ENCODE data around the gene IGF1R. TPM values are rescaled to one million over a fixed set of nuclear protein-coding genes. Genes with fewer than 3 reads are reported as not detected.

The IGF1R gene
- total RNA-seq, 1 experiment from 2014 or later: 30.9 TPM

DNA sequence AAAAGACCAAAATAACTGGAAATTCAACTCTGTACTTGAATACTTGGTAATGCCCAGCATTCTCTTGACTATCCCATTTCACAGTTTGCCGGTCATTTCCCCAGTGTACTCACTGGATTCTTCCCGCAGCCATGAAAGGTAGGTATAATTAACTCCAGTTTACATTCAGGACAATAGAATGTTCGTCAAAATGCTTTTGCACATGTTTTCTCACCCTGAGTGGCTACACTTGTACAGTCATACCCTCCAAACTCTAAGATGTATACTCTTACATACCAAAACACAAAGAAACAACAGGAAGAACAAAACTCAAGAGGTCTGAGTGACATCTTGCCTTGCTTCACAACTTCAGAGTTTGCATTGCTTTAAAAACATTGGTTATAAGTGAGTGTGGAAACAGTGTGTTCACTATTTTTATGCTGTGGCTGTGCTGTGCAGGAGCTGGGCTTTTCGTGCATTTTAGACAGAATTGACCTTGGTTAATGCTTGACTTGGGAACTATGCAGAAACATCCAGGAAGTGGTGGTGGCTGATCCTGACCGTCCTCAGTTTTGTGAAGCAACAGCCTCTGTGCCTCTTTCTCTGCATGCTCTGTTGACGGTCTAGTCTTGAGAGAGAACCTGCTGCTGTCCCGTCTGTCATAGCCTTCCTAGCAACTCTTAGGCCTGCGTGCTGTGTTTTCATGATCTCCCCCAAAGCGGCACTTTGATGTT is 90.5 kb downstream of the IGF1R start:
- DNase-seq (ENCODE audit: extremely low read depth, low read depth): no peak

DNA sequence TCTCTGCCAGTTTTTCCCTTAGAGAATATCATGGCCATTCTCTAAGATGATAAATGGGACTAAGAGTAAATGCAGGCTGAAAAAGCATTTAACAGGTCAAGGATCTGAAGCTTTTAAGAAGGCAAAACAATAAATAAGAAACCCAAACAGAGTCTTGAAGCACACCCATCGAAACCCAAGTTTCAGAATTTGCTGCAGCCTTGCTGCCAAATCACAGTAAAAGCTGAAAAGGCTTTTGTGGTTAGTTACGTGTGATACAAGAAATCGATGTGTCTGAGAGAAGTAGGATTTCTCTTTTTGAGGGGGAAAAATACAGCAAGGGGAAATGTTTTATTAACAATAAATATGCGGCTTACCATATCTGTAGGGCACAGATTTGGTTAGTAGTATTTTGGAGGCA is 92.0 kb downstream of the IGF1R start:
- DNase-seq (ENCODE audit: extremely low read depth, low read depth): no peak

GRCh38 chr15:98740963-98741362 is 92.6 kb downstream of the IGF1R start:
- no peak for DNase-seq (ENCODE audit: extremely low read depth, low read depth)

GRCh38 chr15:98743177-98743576 is 94.8 kb downstream of the IGF1R start:
- DNase-seq (ENCODE audit: extremely low read depth, low read depth): no peak

GRCh38 chr15:98744506-98744905 is 96.2 kb downstream of the IGF1R start:
- no peak for DNase-seq (ENCODE audit: extremely low read depth, low read depth)

- DNase-seq (ENCODE audit: extremely low read depth, low read depth): no peak
Observed at GRCh38 chr15:98745179-98745578, 96.8 kb downstream of the IGF1R start.

DNA sequence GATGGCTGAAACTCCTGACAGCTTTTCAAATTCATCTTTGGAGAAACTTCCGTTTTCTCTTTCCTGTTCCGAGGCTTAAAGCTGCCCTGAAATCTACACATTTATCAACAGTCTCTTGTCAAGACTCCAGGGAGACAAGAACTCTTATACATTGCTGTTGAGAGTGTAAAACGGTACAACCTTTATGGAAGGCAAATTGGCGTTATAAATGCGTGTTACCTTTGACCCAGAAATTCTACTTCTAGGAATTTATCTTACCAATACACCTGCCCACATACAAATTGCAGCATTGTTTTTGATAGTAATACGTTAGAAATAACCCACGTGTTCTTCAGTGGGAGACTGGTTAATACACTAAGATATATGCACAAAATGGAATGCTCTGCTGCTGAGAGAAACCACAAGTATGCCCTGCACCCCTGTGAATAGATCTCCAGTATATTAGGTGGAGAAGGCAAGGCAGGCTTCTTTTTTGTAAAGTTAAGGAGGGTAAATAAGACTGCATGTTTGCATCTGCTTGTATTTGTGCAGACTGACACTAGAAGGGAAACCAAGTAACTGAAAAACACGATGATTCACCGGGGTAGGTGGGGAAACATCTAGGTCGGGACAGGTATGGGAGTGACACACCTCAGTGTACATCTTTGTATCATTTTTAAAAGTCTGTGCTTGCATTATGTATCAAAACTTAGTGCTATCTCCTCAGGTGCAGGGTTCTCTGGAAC is 97.5 kb downstream of the IGF1R start:
- no peak for DNase-seq (ENCODE audit: extremely low read depth, low read depth)

- no peak for DNase-seq (ENCODE audit: extremely low read depth, low read depth)
Observed at GRCh38 chr15:98746375-98747155, 98.2 kb downstream of the IGF1R start.

DNA sequence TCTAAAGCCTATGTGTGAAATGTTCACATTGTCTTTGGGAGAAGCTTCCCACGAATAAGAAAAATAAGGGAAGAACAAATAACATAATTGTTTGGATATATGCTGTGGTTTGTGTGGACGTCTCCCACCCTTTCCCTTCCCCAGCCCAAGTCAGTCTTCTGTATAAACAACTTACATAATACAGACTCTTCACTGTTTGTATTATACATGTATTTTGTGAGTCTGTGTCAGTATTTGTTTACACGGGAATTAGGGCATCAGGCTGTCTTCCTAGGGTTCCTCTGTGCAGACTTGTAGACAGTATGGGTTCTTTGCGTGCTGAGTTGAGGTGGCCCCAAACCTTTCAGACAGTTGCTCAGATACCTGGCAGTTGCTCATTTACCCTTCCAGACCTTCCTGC is 103.4 kb downstream of the IGF1R start:
- DNase-seq (ENCODE audit: extremely low read depth, low read depth): no peak

- DNase-seq (ENCODE audit: extremely low read depth, low read depth): no peak
Observed at GRCh38 chr15:98753726-98754656, 105.7 kb downstream of the IGF1R start.

DNA sequence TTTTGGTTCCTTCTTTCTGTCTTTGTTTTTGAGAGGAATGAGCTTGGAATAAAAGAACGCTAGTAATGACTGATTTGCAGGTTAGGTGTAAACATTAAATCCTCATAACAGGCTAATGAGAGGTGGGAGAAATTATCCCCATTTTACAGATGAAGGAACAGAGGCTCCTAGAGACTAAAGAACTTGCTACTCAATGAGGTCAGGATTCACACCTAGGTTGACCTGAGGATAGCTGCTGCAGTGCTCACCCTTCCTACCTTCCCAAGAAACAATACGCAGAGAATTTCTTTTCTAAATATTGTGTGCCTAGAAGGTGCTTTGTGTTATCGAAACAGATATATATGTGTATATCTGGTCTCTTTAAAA is 106.3 kb downstream of the IGF1R start:
- DNase-seq (ENCODE audit: extremely low read depth, low read depth): no peak

DNA sequence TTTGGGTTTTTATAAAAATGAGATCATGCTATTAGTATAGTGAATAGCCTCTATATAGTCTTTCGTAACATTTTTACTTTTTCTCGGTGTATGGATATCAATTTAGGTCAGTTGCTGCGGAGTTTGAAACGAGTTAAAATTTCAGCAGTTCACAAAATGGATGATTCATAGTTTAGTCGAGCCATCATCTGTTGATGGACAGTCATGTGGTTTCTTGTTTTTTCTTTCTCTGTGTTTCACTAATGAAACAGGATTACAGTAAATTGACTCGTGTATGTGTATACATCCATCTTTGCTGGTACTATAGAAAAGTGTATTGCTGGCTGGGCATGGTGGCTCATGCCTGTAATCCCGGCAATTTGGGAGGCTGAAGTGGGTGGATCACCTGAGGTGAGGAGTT is 106.8 kb downstream of the IGF1R start:
- no peak for DNase-seq (ENCODE audit: extremely low read depth, low read depth)

- DNase-seq (ENCODE audit: extremely low read depth, low read depth): no peak
Observed at GRCh38 chr15:98755781-98756180, 107.4 kb downstream of the IGF1R start.

DNA sequence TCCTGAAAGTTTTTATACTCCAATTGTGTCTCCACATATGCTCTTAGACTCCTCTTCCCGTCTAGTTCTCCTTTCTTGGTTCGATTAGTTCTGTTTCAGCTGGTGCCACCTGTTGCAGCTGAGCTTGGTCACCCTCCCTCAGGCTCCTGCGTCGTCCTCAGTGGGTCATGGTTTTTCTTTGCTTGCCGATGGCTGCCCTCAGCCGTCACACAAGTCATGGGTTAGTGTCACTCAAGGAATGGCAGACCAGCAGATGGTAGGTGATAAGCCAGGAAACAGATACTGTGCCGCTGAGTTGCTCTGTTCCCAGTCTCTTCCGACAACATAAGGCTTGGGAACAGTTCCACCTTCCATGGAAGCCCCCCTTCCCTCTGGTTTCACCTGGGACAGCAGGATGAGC is 109.9 kb downstream of the IGF1R start:
- no peak for DNase-seq (ENCODE audit: extremely low read depth, low read depth)

DNA sequence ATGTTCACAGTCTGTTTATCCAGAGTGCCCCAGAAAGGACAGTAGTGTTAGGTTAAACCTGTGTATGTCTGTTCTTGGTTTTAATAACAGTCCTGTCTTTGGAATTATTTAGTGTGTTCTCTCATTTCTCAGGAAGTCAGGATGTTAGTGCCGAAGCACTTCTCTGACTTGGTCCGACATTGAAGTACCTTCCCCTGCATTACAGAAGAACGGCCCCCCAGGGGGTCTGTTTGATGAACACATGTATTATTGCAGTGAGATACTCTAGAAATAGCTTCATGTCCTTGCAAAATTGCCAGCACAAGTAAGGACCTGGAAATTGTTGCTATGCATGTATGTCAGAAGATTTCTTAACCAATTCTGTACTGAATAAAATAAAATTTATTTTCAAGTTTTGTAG is 110.9 kb downstream of the IGF1R start:
- no peak for DNase-seq (ENCODE audit: extremely low read depth, low read depth)

DNA sequence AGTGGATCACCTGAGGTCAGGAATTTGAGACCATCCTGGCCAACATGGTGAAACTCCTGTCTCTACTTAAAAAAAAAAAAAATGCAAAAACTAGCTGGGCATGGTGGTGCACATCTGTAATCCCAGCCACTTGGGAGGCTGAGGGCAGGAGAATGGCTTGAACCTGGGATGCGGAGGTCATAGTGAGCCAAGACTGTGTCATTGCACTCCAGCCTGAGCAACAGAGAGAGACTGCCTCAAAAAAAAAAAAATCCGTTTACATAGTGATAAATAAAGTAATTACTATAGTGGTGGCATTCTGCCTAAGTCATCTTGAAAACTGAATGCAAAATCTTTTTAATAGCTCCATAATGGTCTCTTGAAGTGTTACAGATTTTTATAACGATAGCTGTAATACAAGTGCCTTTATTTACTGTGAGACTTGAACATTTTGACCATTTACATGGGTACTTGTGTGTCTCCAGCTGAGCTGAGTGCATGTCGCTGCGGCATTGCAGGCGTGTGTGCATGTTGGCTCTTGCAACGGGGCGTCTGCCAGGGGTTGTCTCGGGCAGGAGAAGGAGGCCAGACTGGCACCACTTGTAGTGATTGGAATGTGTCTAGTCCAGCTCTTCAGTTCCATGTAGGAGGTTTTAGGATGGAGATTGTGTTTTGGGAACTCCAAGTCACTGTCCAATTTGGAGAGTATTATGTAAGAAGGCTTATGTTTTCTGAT is 111.9 kb downstream of the IGF1R start:
- no peak for DNase-seq (ENCODE audit: extremely low read depth, low read depth)

- DNase-seq (ENCODE audit: extremely low read depth, low read depth): no peak
Observed at GRCh38 chr15:98760975-98761374, 112.6 kb downstream of the IGF1R start.

GRCh38 chr15:98763179-98763578 is 114.8 kb downstream of the IGF1R start:
- DNase-seq (ENCODE audit: extremely low read depth, low read depth): no peak

- no peak for DNase-seq (ENCODE audit: extremely low read depth, low read depth)
Observed at GRCh38 chr15:98764291-98764690, 116.0 kb downstream of the IGF1R start.

GRCh38 chr15:98765610-98766009 is 117.3 kb downstream of the IGF1R start:
- DNase-seq (ENCODE audit: extremely low read depth, low read depth): no peak

Measured in NCI-H460 (cell line).